K562 (cell line): Measurements from ENCODE around the gene PTPRU. TPM values are rescaled to one million over a fixed set of nuclear protein-coding genes. Genes with fewer than 3 reads are reported as not detected.
A peak's percentile ranks its signal among the peaks of the same experiment; 100 is the strongest.

ENCODE experiments used
- ARID3A ChIP-seq: IDR thresholded peaks from 2 replicates; pipeline ENCODE4 v1.6.1; 2012; ENCODE audit warnings: low read depth, low read length, improper control_type of control experiment, borderline replicate concordance
- BDP1 ChIP-seq: IDR thresholded peaks from 3 replicates; pipeline ENCODE4 v1.6.1; 2011; ENCODE audit not compliant: insufficient read length, insufficient read depth
- HDGF ChIP-seq: fragments of 450-650 bp; IDR thresholded peaks from 2 replicates; pipeline ENCODE4 v1.6.1; 2016
- HNRNPH1 ChIP-seq: fragments of 200-400 bp; formaldehyde crosslinking; optimal IDR thresholded peaks from 2 replicates; pipeline ENCODE3; 2017; ENCODE audit warnings: low read depth, mild to moderate bottlenecking, low read length, moderate library complexity
- HSF4 ChIP-seq: fragments of 250-450 bp; sonication (Bioruptor Pico); IDR thresholded peaks from 2 replicates; pipeline ENCODE4 v2.1.2; 2022; ENCODE audit warnings: mild to moderate bottlenecking, moderate library complexity, borderline replicate concordance
- MBD2 ChIP-seq: sonication (generic); IDR thresholded peaks from 2 replicates; pipeline ENCODE4 v1.6.1; 2016; ENCODE audit warnings: low read depth, borderline replicate concordance
- POLR2H ChIP-seq: IDR thresholded peaks from 2 replicates; pipeline ENCODE4 v1.6.1; 2016; ENCODE audit warnings: missing genetic modification characterization, low read depth, mild to moderate bottlenecking, control low read depth, missing compliant biosample characterization, moderate library complexity
- RERE ChIP-seq: sonication (generic); formaldehyde crosslinking; IDR thresholded peaks from 2 replicates; pipeline ENCODE4 v1.8.0; 2023; ENCODE audit warnings: missing genetic modification reagents, mild to moderate bottlenecking, borderline replicate concordance
- SRF ChIP-seq, 2 experiments: fragments of 250-450, 450-650 bp in 1 of 2; sonication (Bioruptor Pico) in 1 of 2; sonication (generic) in 1 of 2; formaldehyde crosslinking; IDR thresholded peaks; 2 replicates each; pipeline versions ENCODE4 v1.5.0 to v1.5.1; 2020 to 2022; ENCODE audit warnings: mild to moderate bottlenecking in 1 of 2, missing genetic modification reagents in 1 of 2
- polyA plus RNA-seq, 8 experiments: library from polyadenylated mRNA; depleted of rRNA in 4 of 8; stranded (reverse) in 5 of 8; unstranded in 3 of 8; fragments of >200 nt; fragmentation: Nextera tagmentation in 2 of 8; fragmentation: Illumina TruSeq in 1 of 8; extraction: Ambion mirVana in 2 of 8; extraction: Trizol in 1 of 8; gene quantifications; 2 replicates each; pipeline versions ENCODE4 v1.2.1 to v1.2.3, GENCODE V29; 2011 to 2014; ENCODE audit warnings: inconsistent platforms in 1 of 8, missing spikeins in 1 of 8
- total RNA-seq, 7 experiments: library from RNA; depleted of rRNA in 6 of 7; stranded (reverse); fragments of >200 nt in 6 of 7; fragmentation: Illumina TruSeq in 2 of 7; extraction: Trizol in 2 of 7; gene quantifications; 2 replicates each; pipeline versions ENCODE4 v1.2.1 to v1.2.3, GENCODE V29; 2011 to 2021; ENCODE audit warnings: low replicate concordance in 1 of 7
- TF ChIP-seq, protein P1 (sequence below): sonication (generic); formaldehyde crosslinking; IDR thresholded peaks from 2 replicates; pipeline ENCODE4 v1.8.0; 2023; ENCODE audit warnings: mild to moderate bottlenecking, missing genetic modification reagents
- TF ChIP-seq, protein P2 (sequence below): fragments of 450-650 bp; formaldehyde crosslinking; conservative IDR thresholded peaks from 2 replicates; pipeline ENCODE4 v1.4.0; 2022; ENCODE audit warnings: mild to moderate bottlenecking, missing genetic modification characterization

PTPRU gene
- total and polyA plus RNA-seq, 9 of the 15 experiments (the other 6 are each of a cell fraction or from before 2014, with no cell fraction given), result 0.01 to 2.9 (median 1.0) TPM

DNA sequence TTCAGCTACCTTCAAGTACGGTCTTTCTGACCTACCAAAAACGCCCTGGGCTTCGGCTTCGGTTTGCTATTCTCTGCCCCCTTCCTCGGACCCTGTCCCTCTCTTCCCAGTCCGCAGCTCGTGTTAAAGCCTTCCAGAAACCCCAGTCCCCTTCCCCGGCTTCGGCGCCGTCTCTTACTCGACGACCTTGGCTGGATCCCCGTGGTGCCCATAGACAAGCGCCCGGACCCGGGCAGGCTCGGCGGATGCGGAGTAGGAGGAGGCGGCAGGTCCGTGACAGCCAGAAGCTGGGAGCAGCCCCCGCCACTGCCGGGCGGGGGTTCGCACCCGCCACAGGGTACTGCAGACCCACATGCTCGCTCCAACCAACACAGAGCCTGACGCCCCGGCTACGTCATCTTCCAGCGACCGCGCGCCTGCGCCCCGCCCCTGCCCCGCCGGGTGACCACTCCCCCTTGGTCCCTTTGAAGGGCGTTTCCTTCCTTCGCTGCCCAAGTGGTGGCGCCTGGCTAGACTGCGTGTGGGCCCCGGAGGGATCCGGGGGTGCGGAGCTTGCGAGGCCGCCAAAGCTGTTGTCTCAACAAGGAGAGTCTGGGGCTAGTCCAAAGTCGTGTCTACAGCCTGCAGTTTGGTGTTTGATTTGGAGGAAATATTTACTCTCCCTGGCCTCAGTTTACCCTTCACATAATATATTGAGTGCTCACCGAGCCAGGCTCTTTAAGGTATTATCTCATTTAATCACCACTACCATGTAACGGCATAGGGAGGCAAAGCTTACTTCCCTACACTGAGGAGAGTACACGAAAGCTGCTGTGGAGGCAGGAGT is 5.6 kb upstream of the PTPRU start, which contains the start of gene MECR (continued):
- TF ChIP-seq RERE (CRISPR knock-in tag), result no peak
- TF ChIP-seq SRF (CRISPR knock-in tag; IDR thresholded peaks at IDR 0.05), result peak in 1 of 2 experiments; percentile 73; a peak in 2 of 4 replicates
- TF ChIP-seq MBD2, result peak; percentile 78
- no peak for TF ChIP-seq BDP1
- TF ChIP-seq HSF4 (CRISPR knock-in tag), result no peak
- TF ChIP-seq, protein P1, sequence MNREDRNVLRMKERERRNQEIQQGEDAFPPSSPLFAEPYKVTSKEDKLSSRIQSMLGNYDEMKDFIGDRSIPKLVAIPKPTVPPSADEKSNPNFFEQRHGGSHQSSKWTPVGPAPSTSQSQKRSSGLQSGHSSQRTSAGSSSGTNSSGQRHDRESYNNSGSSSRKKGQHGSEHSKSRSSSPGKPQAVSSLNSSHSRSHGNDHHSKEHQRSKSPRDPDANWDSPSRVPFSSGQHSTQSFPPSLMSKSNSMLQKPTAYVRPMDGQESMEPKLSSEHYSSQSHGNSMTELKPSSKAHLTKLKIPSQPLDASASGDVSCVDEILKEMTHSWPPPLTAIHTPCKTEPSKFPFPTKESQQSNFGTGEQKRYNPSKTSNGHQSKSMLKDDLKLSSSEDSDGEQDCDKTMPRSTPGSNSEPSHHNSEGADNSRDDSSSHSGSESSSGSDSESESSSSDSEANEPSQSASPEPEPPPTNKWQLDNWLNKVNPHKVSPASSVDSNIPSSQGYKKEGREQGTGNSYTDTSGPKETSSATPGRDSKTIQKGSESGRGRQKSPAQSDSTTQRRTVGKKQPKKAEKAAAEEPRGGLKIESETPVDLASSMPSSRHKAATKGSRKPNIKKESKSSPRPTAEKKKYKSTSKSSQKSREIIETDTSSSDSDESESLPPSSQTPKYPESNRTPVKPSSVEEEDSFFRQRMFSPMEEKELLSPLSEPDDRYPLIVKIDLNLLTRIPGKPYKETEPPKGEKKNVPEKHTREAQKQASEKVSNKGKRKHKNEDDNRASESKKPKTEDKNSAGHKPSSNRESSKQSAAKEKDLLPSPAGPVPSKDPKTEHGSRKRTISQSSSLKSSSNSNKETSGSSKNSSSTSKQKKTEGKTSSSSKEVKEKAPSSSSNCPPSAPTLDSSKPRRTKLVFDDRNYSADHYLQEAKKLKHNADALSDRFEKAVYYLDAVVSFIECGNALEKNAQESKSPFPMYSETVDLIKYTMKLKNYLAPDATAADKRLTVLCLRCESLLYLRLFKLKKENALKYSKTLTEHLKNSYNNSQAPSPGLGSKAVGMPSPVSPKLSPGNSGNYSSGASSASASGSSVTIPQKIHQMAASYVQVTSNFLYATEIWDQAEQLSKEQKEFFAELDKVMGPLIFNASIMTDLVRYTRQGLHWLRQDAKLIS, result 0 out of 2 replicates have a peak, but pooled peaks have one; percentile 33
- TF ChIP-seq HNRNPH1, result no peak
- TF ChIP-seq POLR2H (tag), result no peak
- no peak for TF ChIP-seq HDGF
- TF ChIP-seq ARID3A, result no peak
- TF ChIP-seq, protein P2, sequence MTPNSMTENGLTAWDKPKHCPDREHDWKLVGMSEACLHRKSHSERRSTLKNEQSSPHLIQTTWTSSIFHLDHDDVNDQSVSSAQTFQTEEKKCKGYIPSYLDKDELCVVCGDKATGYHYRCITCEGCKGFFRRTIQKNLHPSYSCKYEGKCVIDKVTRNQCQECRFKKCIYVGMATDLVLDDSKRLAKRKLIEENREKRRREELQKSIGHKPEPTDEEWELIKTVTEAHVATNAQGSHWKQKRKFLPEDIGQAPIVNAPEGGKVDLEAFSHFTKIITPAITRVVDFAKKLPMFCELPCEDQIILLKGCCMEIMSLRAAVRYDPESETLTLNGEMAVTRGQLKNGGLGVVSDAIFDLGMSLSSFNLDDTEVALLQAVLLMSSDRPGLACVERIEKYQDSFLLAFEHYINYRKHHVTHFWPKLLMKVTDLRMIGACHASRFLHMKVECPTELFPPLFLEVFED (CRISPR knock-in tag), result no peak
